GM12878 (cell line): ENCODE measurements around the gene CEACAM21. TPM values are rescaled to one million over a fixed set of nuclear protein-coding genes. Genes with fewer than 3 reads are reported as not detected.

ENCODE experiments used
- BRCA1 ChIP-seq: IDR thresholded peaks from 2 replicates; pipeline ENCODE4 v1.6.1; 2011; ENCODE audit warnings: low read depth, low read length, improper control_type of control experiment
- FOXK2 ChIP-seq: fragments of 450-650 bp; IDR thresholded peaks from 2 replicates; pipeline ENCODE4 v1.6.1; 2017; ENCODE audit warnings: mild to moderate bottlenecking, moderate library complexity
- HDAC6 ChIP-seq: fragments of 200-600 bp; sonication (generic); IDR thresholded peaks from one replicate; pipeline ENCODE4 v1.8.0; 2017; ENCODE audit warnings: antibody characterized with exemption; ENCODE audit not compliant: unreplicated experiment
- MEF2A ChIP-seq: IDR thresholded peaks from 2 replicates; pipeline ENCODE4 v1.6.1; 2011; ENCODE audit warnings: low read depth, mild to moderate bottlenecking, low read length, moderate library complexity; ENCODE audit not compliant: insufficient read depth
- PAX5 ChIP-seq: IDR thresholded peaks from 2 replicates; pipeline ENCODE4 v1.6.1; 2011; ENCODE audit warnings: low read depth, low read length, borderline replicate concordance
- SMAD1 ChIP-seq: fragments of 450-650 bp; IDR thresholded peaks from 2 replicates; pipeline ENCODE4 v1.6.1; 2018; ENCODE audit warnings: mild to moderate bottlenecking, low read depth; ENCODE audit not compliant: partially characterized antibody
- TCF12 ChIP-seq: IDR thresholded peaks from 2 replicates; pipeline ENCODE4 v1.6.1; 2011; ENCODE audit warnings: low read depth, mild to moderate bottlenecking, low read length
- TCF3 ChIP-seq: IDR thresholded peaks from 2 replicates; pipeline ENCODE4 v1.6.1; 2012; ENCODE audit warnings: low read depth, mild to moderate bottlenecking, low read length, borderline replicate concordance; ENCODE audit not compliant: insufficient read depth
- ZNF592 ChIP-seq: fragments of 450-650 bp; IDR thresholded peaks from 2 replicates; pipeline ENCODE4 v1.6.1; 2017; ENCODE audit warnings: mild to moderate bottlenecking, moderate library complexity
- ZNF622 ChIP-seq: fragments of 450-650 bp; IDR thresholded peaks from 2 replicates; pipeline ENCODE4 v1.6.1; 2017; ENCODE audit warnings: mild to moderate bottlenecking, inconsistent platforms
- polyA plus RNA-seq, 11 experiments: library from polyadenylated mRNA; depleted of rRNA in 4 of 11; unstranded in 6 of 11; stranded (reverse) in 5 of 11; fragments of >200 nt; fragmentation: Nextera tagmentation in 4 of 11; fragmentation: Illumina TruSeq in 1 of 11; extraction: Ambion mirVana in 4 of 11; extraction: Trizol in 1 of 11; gene quantifications; 1 replicate in 1 of 11; 2 replicates in 10 of 11; pipeline versions ENCODE4 v1.2.1 to v1.2.3, GENCODE V29; 2011 to 2016; ENCODE audit warnings: inconsistent platforms in 2 of 11, missing spikeins in 2 of 11, low read depth in 1 of 11
- total RNA-seq, 4 experiments: library from RNA; depleted of rRNA in 3 of 4; stranded (reverse); fragments of >200 nt in 3 of 4; fragmentation: Illumina TruSeq in 1 of 4; extraction: Trizol in 1 of 4; gene quantifications; 2 replicates each; pipeline versions ENCODE4 v1.2.1 to v1.2.3, GENCODE V29; 2013 to 2021
- TF ChIP-seq, protein P1 (sequence below): IDR thresholded peaks from 2 replicates; pipeline ENCODE4 v1.6.1; 2012; ENCODE audit warnings: low read length, inconsistent platforms
- TF ChIP-seq, protein P2 (sequence below): fragments of 450-650 bp; IDR thresholded peaks from 2 replicates; pipeline ENCODE4 v1.6.1; 2017; ENCODE audit warnings: mild to moderate bottlenecking, moderate library complexity
- TF ChIP-seq, protein P3 (sequence below): fragments of 450-650 bp; IDR thresholded peaks from 2 replicates; pipeline ENCODE4 v1.6.1; 2016; ENCODE audit warnings: mild to moderate bottlenecking

Gene CEACAM21
- total and polyA plus RNA-seq, 10 of the 15 experiments (the other 5 are each of a cell fraction or from before 2014, with no cell fraction given): 0.87 to 13.6 (median 8.1) TPM

DNA sequence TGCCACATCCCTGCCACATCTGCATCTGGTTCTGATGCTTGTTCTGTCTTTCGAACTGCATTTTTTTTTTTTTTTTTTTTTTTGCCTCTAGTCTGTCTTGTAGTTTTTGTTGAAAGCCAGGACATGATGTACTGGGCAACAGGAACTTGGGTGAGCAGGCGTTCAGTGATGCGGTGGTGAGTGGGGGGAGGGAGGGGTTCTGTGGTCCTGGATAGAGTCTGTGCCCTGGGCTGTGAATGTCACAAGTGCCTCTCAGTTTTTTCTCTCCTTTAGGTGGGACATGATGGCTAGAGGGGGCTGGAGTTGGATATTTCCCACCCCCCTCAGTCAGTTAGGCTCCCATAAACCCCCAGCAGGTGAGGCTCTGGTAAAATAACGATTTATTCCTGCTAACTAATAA, 47.4 kb downstream of the CEACAM21 start (continued):
- no peak for TF ChIP-seq BRCA1
- TF ChIP-seq MEF2A: no peak
- TF ChIP-seq PAX5: no peak
- no peak for TF ChIP-seq HDAC6
- TF ChIP-seq FOXK2: no peak
- no peak for TF ChIP-seq TCF3
- no peak for TF ChIP-seq ZNF622
- TF ChIP-seq TCF12: no peak
- TF ChIP-seq, protein P1, sequence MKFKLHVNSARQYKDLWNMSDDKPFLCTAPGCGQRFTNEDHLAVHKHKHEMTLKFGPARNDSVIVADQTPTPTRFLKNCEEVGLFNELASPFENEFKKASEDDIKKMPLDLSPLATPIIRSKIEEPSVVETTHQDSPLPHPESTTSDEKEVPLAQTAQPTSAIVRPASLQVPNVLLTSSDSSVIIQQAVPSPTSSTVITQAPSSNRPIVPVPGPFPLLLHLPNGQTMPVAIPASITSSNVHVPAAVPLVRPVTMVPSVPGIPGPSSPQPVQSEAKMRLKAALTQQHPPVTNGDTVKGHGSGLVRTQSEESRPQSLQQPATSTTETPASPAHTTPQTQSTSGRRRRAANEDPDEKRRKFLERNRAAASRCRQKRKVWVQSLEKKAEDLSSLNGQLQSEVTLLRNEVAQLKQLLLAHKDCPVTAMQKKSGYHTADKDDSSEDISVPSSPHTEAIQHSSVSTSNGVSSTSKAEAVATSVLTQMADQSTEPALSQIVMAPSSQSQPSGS: no peak
- TF ChIP-seq SMAD1: no peak
- TF ChIP-seq, protein P2, sequence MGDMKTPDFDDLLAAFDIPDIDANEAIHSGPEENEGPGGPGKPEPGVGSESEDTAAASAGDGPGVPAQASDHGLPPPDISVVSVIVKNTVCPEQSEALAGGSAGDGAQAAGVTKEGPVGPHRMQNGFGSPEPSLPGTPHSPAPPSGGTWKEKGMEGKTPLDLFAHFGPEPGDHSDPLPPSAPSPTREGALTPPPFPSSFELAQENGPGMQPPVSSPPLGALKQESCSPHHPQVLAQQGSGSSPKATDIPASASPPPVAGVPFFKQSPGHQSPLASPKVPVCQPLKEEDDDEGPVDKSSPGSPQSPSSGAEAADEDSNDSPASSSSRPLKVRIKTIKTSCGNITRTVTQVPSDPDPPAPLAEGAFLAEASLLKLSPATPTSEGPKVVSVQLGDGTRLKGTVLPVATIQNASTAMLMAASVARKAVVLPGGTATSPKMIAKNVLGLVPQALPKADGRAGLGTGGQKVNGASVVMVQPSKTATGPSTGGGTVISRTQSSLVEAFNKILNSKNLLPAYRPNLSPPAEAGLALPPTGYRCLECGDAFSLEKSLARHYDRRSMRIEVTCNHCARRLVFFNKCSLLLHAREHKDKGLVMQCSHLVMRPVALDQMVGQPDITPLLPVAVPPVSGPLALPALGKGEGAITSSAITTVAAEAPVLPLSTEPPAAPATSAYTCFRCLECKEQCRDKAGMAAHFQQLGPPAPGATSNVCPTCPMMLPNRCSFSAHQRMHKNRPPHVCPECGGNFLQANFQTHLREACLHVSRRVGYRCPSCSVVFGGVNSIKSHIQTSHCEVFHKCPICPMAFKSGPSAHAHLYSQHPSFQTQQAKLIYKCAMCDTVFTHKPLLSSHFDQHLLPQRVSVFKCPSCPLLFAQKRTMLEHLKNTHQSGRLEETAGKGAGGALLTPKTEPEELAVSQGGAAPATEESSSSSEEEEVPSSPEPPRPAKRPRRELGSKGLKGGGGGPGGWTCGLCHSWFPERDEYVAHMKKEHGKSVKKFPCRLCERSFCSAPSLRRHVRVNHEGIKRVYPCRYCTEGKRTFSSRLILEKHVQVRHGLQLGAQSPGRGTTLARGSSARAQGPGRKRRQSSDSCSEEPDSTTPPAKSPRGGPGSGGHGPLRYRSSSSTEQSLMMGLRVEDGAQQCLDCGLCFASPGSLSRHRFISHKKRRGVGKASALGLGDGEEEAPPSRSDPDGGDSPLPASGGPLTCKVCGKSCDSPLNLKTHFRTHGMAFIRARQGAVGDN: no peak
- TF ChIP-seq, protein P3, sequence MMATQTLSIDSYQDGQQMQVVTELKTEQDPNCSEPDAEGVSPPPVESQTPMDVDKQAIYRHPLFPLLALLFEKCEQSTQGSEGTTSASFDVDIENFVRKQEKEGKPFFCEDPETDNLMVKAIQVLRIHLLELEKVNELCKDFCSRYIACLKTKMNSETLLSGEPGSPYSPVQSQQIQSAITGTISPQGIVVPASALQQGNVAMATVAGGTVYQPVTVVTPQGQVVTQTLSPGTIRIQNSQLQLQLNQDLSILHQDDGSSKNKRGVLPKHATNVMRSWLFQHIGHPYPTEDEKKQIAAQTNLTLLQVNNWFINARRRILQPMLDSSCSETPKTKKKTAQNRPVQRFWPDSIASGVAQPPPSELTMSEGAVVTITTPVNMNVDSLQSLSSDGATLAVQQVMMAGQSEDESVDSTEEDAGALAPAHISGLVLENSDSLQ: no peak
- TF ChIP-seq ZNF592: no peak
